DLD1 (cell line): Measurements from ENCODE around the gene GLYATL3.

ENCODE experiments used
- in situ Hi-C: cut with HindIII; loops from 2 replicates; pipeline ENCODE4 v1.10.0; 2017; ENCODE audit warnings: low sequenced_read_pairs

The GLYATL3 gene

GRCh38 chr6:49513153-49513989, 13.6 kb downstream of the GLYATL3 start:
- in situ Hi-C loops, result no loop called here

DNA sequence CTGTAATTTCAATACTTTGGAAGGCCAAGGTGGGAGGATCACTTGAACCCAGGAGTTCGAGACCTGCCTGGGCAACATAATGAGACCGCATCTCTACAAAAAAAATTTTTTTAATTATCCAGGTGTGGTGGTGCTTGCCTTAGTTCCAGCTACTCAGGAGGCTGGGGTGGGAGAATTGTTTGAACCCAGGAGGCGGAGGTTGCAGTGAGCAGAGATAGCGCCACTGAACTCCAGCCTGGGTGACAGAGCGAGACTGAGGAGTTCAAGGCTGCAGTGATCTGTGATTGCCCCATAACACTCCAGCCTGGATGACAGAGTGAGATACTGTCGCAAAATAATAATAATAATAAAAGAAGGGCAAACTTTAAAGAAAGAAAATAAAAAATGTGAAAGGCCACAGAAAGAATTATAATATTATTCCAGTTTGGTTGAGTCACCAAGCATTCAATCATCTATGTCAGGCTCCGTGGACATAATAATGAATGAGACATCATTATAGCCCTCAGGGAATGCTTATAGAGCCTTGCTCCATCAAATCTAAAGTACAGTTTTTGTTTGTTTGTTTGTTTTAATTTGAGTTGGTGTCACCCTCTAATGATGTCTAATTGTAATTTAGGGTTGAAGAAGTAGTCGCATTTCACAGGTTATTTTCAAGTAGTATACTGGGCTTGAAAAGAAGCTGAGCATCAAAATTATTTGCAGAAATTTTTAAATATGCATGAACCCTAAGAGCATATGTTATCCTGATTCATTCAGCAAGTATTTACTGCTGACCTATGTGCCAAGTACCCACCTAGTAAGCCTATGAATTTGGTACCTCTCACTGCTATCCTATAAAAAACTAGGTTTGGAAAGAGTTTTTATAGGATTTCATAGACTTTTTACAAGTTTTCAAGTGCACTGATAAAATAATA, 15.1 kb downstream of the GLYATL3 start:
- in situ Hi-C loops, result no loop called here

- in situ Hi-C loops, result no loop called here
Observed at GRCh38 chr6:49515485-49516146, 15.9 kb downstream of the GLYATL3 start.

- in situ Hi-C loops, result no loop called here
Observed at GRCh38 chr6:49516147-49516505, 16.4 kb downstream of the GLYATL3 start.

- in situ Hi-C loops, result no loop called here
Observed at GRCh38 chr6:49517919-49518318, 18.2 kb downstream of the GLYATL3 start.

- in situ Hi-C loops, result no loop called here
Observed at GRCh38 chr6:49519660-49520059, 19.9 kb downstream of the GLYATL3 start.

- in situ Hi-C loops, result no loop called here
Observed at GRCh38 chr6:49522710-49523593, 23.2 kb downstream of the GLYATL3 start.

DNA sequence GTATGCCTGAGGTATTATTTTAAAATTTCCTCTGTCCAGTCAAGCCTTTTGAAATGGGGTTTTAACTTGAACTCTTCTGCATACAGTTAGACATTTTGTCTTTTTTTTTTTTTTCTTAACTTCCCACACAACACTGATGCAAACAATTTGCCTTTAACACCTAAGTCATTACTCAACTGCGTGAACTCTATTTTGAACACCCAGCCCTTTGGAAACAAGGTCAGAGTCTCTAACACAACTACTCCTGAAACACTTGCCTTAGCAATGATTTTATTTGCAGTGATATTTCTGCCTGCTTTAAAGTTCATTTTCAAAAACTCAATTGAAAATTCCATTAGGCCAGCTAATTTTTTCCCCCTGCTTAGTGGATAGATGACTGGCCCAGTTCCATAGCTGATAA, 24.2 kb downstream of the GLYATL3 start:
- in situ Hi-C loops, result no loop called here

- in situ Hi-C loops, result no loop called here
Observed at GRCh38 chr6:49524541-49524940, 24.8 kb downstream of the GLYATL3 start.

- in situ Hi-C loops, result no loop called here
Observed at GRCh38 chr6:49526598-49526997, 26.9 kb downstream of the GLYATL3 start.

DNA sequence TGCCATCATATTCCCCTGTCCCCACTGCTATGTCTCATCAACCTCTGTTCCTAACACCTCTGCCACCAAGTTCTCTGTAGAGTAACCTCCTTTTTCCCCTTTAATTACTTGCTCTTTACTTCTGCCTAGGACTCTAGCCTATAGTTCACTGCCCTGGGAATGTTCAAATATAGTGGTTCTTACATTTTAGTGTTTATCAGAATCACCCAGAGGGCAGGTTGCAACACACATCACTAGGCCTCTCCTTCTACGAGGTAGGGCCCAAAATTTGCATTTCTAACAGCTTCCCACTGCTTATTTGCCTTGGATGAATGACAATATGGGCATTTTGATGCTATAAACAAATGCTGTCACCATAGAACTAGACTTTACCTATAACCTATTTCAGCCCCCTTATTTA, 27.6 kb downstream of the GLYATL3 start:
- in situ Hi-C loops, result no loop called here

DNA sequence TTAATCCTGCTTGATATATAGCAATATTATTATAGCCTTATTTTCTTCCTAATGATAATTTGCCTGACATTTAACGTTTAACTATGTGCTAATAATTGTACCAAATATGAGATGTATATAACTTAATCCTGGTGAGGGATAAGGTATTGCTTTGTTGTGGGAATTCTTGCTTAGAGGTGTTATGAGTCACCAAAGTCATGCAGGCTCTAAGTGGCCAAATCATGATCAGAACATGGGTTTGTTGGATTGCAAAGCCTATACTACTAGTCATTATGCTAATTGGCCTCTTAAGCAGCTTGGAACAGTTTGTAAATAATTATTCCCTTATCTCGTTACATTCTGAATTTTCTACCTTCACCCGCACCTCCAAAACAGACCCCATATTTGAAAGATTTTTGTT, 28.8 kb downstream of the GLYATL3 start:
- in situ Hi-C loops, result no loop called here

DNA sequence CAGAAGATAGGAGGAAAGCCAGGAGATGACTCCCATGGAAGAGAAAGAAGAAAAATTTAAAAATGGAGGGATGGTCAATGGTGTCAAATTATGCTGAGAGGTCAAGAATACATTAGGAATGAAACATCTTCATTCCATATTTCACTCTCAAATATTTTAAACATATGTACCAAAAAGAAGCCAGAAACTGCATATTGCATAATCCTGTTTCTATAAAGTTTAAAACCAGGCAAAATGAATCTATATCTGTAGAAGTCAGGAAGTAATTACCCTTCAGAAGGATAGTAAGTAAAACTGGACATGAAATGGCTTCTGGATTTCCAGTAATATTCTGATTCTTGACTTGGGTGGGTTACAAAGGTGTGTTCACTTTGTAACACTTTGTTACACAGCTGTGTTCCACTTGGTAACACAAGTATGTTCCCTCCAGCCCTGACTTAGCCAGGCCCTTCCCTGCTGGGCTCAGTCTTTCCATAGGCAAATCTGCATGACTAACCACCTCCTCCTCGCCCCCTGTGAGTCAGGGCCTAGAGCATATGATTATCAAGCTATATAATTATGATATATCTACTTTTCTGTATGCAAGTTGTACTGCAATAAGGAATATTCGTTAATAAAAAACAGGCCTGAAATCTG, 30.5 kb downstream of the GLYATL3 start:
- in situ Hi-C loops, result no loop called here

DNA sequence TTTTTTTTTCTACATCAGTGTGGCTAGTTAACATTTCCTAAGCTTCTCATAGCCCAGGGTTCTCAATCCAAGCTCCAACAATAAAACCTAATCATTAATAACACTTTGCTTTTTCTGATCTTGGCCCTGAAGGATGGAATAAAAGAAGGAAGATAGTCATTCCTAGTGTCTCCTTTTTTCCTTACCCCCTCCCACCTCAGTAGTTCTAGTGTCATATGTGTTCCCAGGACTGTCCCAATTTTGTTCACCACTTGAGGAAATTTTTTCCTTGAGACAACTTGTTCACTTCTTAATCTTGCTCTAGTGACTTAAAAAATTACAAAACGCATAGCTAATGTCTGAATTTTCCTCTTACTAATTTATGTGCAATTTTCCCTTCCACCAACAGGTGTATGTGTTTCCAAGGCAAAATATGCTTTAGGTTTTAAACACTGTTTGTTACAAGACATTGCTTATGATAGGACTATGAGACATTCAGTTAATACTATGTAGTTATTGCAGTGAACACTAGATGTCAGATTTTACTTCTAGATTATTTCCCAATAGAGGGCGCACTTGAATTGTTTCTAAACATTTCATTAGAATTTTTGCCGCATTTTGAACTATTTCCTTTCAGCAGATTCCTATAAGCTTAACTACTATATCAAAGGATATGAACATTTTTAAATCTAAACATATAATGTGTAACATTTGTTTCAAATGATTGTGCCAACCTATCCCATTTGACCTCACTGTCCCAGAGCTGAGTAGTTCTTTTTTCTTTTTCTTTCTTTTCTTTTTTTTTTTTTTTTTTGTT, 32.2 kb downstream of the GLYATL3 start:
- in situ Hi-C loops, result no loop called here

DNA sequence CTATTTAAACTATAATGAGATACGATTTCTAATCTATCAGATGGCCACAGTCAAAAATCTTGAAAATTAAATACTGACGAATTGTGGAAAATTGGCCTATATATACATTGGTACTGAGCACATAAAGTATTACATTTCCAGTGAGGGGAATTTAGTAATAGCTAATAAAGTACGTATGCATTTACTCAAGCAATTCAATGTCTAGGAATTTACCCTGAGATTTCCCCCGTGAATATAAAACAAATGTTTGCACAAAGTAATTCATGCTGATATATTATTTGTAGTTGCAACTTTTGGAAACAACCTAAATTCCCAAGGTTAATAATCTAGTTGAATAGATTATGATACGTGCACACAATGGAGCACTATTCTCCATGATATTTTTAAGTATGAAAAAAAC, 36.1 kb downstream of the GLYATL3 start:
- in situ Hi-C loops, result no loop called here

- in situ Hi-C loops, result no loop called here
Observed at GRCh38 chr6:49539102-49539501, 39.4 kb downstream of the GLYATL3 start.

DNA sequence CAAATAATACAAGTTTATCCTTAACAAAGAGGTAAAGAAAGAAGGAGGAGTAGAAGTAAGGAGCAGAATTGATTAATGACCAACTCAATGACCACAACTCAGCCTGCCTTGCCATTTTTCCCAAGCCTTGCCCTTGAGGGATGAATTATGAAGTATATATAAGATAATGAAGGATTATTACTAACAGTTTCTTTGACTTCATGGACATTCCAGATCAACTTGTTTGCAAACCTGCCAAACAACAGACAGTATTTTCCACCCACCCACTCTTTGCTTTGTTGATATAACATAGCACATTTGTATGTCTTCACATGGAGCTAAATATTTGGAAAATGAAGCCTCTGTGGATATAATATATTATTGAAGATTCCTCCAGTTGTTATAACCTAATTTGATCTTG, 40.9 kb downstream of the GLYATL3 start:
- in situ Hi-C loops, result no loop called here

GRCh38 chr6:49541210-49541724, 41.5 kb downstream of the GLYATL3 start:
- in situ Hi-C loops, result no loop called here

- in situ Hi-C loops, result no loop called here
Observed at GRCh38 chr6:49541936-49542335, 42.2 kb downstream of the GLYATL3 start.
